K562 (cell line): Measurements from ENCODE around the gene ASB6. TPM values are rescaled to one million over a fixed set of nuclear protein-coding genes. Genes with fewer than 3 reads are reported as not detected.

Source experiments
- ATAC-seq: fragments of 200-7000 bp; cut with Tn5 transposase; 3 replicates; pipeline ENCODE4 v1.9.1; 2020; ENCODE audit warnings: moderate library complexity
- BruUV-seq: library from RNA; stranded (reverse); fragments of 400-500 nt; replicated peaks from 2 replicates; lab custom pipeline; 2021; lab: Mats Ljungman, UMichigan
- CTCF ChIA-PET: fragments of 300-600 bp; formaldehyde crosslinking; extraction: SDS; loops from one replicate; lab custom pipeline; 2021; ENCODE audit warnings: low intra/inter-chr PET ratio; lab: Yijun Ruan, JAX
- POLR2A ChIA-PET: fragments of 300-600, 350-650 bp; sonication (Branson Sonifier 250); formaldehyde crosslinking; extraction: SDS; loops from one replicate; lab custom pipeline; 2021; ENCODE audit warnings: antibody characterized with exemption, inconsistent platforms; lab: Yijun Ruan, JAX
- DNase-seq, 4 experiments: peaks; one replicate each; pipeline versions ENCODE4 v3.0.0 to v3.0.0-alpha.2; 2011 to 2018; ENCODE audit warnings: low spot score in 3 of 4, mixed read lengths in 3 of 4; ENCODE audit errors: extremely low read depth in 1 of 4
- FAIRE-seq: peaks from 2 replicates; lab custom pipeline; 2011; peaks lifted over from hg19 to GRCh38; lab: Jason Lieb, UNC
- H2AFZ ChIP-seq: 2 replicates; pipeline ENCODE4 v1.6.0; 2011; ENCODE audit warnings: low read depth, low read length, control low read depth, inconsistent platforms
- H3K27ac ChIP-seq: fragments of 200-600 bp; 3 replicates; pipeline ENCODE4 v1.8.0; 2011; ENCODE audit warnings: low read depth, mild to moderate bottlenecking, control low read depth, inconsistent platforms, low read length, moderate library complexity, mixed read lengths; ENCODE audit errors: extremely low read depth
- H3K27me3 ChIP-seq, 2 experiments: fragments of 300-600 bp in 1 of 2; 2 replicates in 1 of 2; 3 replicates in 1 of 2; pipeline versions ENCODE4 v1.6.0 to v1.8.0; 2011; ENCODE audit warnings: inconsistent platforms in 2 of 2, low read length in 2 of 2, mild to moderate bottlenecking in 1 of 2, mixed read lengths in 1 of 2, moderate library complexity in 1 of 2; ENCODE audit not compliant: control insufficient read depth in 2 of 2, insufficient read depth in 2 of 2
- H3K36me3 ChIP-seq: fragments of 300-600 bp; 3 replicates; pipeline ENCODE4 v1.8.0; 2011; ENCODE audit warnings: mild to moderate bottlenecking, low read length, inconsistent platforms; ENCODE audit not compliant: control insufficient read depth, insufficient read depth
- H3K4me1 ChIP-seq, 2 experiments: fragments of 200-600 bp in 1 of 2; replicated peaks in 1 of 2; 2 replicates in 1 of 2; 3 replicates in 1 of 2; pipeline versions ENCODE4 v1.5.1 to v1.8.0; 2011; ENCODE audit warnings: inconsistent platforms in 2 of 2, low read length in 2 of 2, mild to moderate bottlenecking in 1 of 2, mixed read lengths in 1 of 2, moderate library complexity in 1 of 2; ENCODE audit not compliant: control insufficient read depth in 2 of 2, insufficient read depth in 2 of 2
- H3K4me2 ChIP-seq: 2 replicates; pipeline ENCODE4 v1.6.1; 2011; ENCODE audit warnings: low read length, control low read depth, inconsistent platforms, mixed read lengths; ENCODE audit not compliant: insufficient read depth
- H3K4me3 ChIP-seq: fragments of 200-600 bp; sonication (generic), shearing (Covaris generic); 2 replicates; pipeline ENCODE4 v1.5.1; 2016; ENCODE audit warnings: control low read depth, inconsistent platforms
- H3K79me2 ChIP-seq: fragments of 200-600 bp; 3 replicates; pipeline ENCODE4 v1.8.0; 2011; ENCODE audit warnings: low read length, inconsistent platforms; ENCODE audit not compliant: control insufficient read depth, insufficient read depth
- H3K9ac ChIP-seq, 2 experiments: 2 replicates each; pipeline versions ENCODE4 v1.6.0 to v1.6.1; 2011; ENCODE audit warnings: low read depth in 2 of 2, low read length in 2 of 2, control low read depth in 1 of 2, inconsistent platforms in 1 of 2, mild to moderate bottlenecking in 1 of 2, mixed read lengths in 1 of 2; ENCODE audit not compliant: insufficient read depth in 1 of 2
- H3K9me1 ChIP-seq: one replicate; pipeline ENCODE4 v1.6.0; 2011; ENCODE audit warnings: inconsistent platforms, mild to moderate bottlenecking, low read length, moderate library complexity; ENCODE audit not compliant: control insufficient read depth, insufficient read depth
- H3K9me3 ChIP-seq: replicated peaks from 2 replicates; pipeline ENCODE4 v1.5.1; 2011; ENCODE audit warnings: low read depth, low read length, inconsistent platforms; ENCODE audit not compliant: control insufficient read depth, insufficient read depth
- H4K20me1 ChIP-seq: replicated peaks from 2 replicates; pipeline ENCODE4 v1.6.1; 2011; ENCODE audit warnings: low read length, inconsistent platforms, mixed read lengths; ENCODE audit not compliant: control insufficient read depth, insufficient read depth
- ARNT ChIP-seq, 2 experiments: fragments of 450-650 bp; IDR thresholded peaks; 2 replicates each; pipeline ENCODE4 v1.6.1; 2016; ENCODE audit warnings: mild to moderate bottlenecking in 1 of 2
- ELF2 ChIP-seq: fragments of 250-450 bp; sonication (Bioruptor Pico); IDR thresholded peaks from 2 replicates; pipeline ENCODE4 v1.5.0; 2021; ENCODE audit warnings: mild to moderate bottlenecking
- HDAC1 ChIP-seq, 2 experiments: fragments of 450-650 bp; IDR thresholded peaks; 2 replicates each; pipeline ENCODE4 v1.6.1; 2016 to 2017; ENCODE audit warnings: inconsistent platforms in 1 of 2, mild to moderate bottlenecking in 1 of 2, moderate library complexity in 1 of 2
- KDM5B ChIP-seq: fragments of 200-600 bp; sonication (generic); IDR thresholded peaks from 2 replicates; pipeline ENCODE4 v1.6.1; 2012; ENCODE audit warnings: low read depth, mild to moderate bottlenecking, moderate library complexity, low read length, control low read depth, inconsistent platforms; ENCODE audit not compliant: insufficient replicate concordance
- KHSRP ChIP-seq: fragments of 450-650 bp; IDR thresholded peaks from 2 replicates; pipeline ENCODE4 v1.6.1; 2017
- L3MBTL2 ChIP-seq: fragments of 450-650 bp; IDR thresholded peaks from 2 replicates; pipeline ENCODE4 v1.6.1; 2016; ENCODE audit warnings: mild to moderate bottlenecking, moderate library complexity
- NFATC3 ChIP-seq: fragments of 450-650 bp; IDR thresholded peaks from 2 replicates; pipeline ENCODE4 v1.6.1; 2017; ENCODE audit warnings: mild to moderate bottlenecking
- PHF8 ChIP-seq: fragments of 200-600 bp; sonication (generic); IDR thresholded peaks from 2 replicates; pipeline ENCODE4 v1.6.1; 2012; ENCODE audit warnings: mixed run types, mild to moderate bottlenecking, inconsistent platforms, low read length, moderate library complexity, borderline replicate concordance
- SIN3A ChIP-seq, 2 experiments: fragments of 150-350 bp in 1 of 2; IDR thresholded peaks; 2 replicates each; pipeline ENCODE4 v1.6.1; 2011 to 2016; ENCODE audit warnings: borderline replicate concordance in 2 of 2, low read depth in 2 of 2, low read length in 2 of 2, mild to moderate bottlenecking in 2 of 2, moderate library complexity in 2 of 2; ENCODE audit not compliant: control insufficient read depth in 1 of 2
- SMAD1 ChIP-seq: fragments of 150-350 bp; IDR thresholded peaks from 2 replicates; pipeline ENCODE4 v1.6.1; 2014; ENCODE audit warnings: low read length, low read depth; ENCODE audit not compliant: partially characterized antibody
- TFAM ChIP-seq: fragments of 250-450 bp; sonication (Bioruptor Pico); conservative IDR thresholded peaks from 2 replicates; pipeline ENCODE4 v1.5.0; 2021; ENCODE audit warnings: mild to moderate bottlenecking, moderate library complexity
- XRCC5 ChIP-seq: fragments of 200-400 bp; formaldehyde crosslinking; IDR thresholded peaks from 2 replicates; pipeline ENCODE4 v1.6.1; 2017; ENCODE audit warnings: low read depth, mild to moderate bottlenecking, low read length
- ZBTB2 ChIP-seq: fragments of 450-650 bp; IDR thresholded peaks from 2 replicates; pipeline ENCODE4 v1.6.1; 2016; ENCODE audit warnings: antibody characterized with exemption
- ZNF253 ChIP-seq: fragments of 250-450 bp; sonication (Bioruptor Pico); conservative IDR thresholded peaks from 2 replicates; pipeline ENCODE4 v1.6.1; 2021; ENCODE audit warnings: mild to moderate bottlenecking
- ZNF75A ChIP-seq: fragments of 450-650 bp; formaldehyde crosslinking; IDR thresholded peaks from 2 replicates; pipeline ENCODE4 v1.4.0; 2020; ENCODE audit warnings: mild to moderate bottlenecking
- ZNF79 ChIP-seq: fragments of 250-450 bp; sonication (Bioruptor Pico); IDR thresholded peaks from 2 replicates; pipeline ENCODE4 v1.4.0; 2020; ENCODE audit warnings: low read depth, mild to moderate bottlenecking, moderate library complexity
- WGBS: fragments of 100-300 bp; shearing (Covaris generic); methylation state at CpG from one replicate; pipeline ENCODE4 v1.1.6; 2016; ENCODE audit warnings: low coverage, mixed read lengths; ENCODE audit not compliant: insufficient coverage; ENCODE audit errors: missing lambda C conversion rate; 5-methylcytosine and 5-hydroxymethylcytosine counted together
- in situ Hi-C: fragments of 300-500 bp; cut with MboI; formaldehyde crosslinking; loops from 4 replicates; pipeline ENCODE4 v1.15.0; 2018; ENCODE audit warnings: inconsistent platforms, mixed read lengths
- intact Hi-C: fragments of 100-400 bp; cut with micrococcal nuclease; formaldehyde crosslinking; loops from 2 replicates; pipeline ENCODE4 v1.14.2; 2022
- polyA plus RNA-seq, 8 experiments: library from polyadenylated mRNA; depleted of rRNA in 4 of 8; stranded (reverse) in 5 of 8; unstranded in 3 of 8; fragments of >200 nt; fragmentation: Nextera tagmentation in 2 of 8; fragmentation: Illumina TruSeq in 1 of 8; extraction: Ambion mirVana in 2 of 8; extraction: Trizol in 1 of 8; gene quantifications; 2 replicates each; pipeline versions ENCODE4 v1.2.1 to v1.2.3, GENCODE V29; 2011 to 2014; ENCODE audit warnings: inconsistent platforms in 1 of 8, missing spikeins in 1 of 8
- total RNA-seq, 7 experiments: library from RNA; depleted of rRNA in 6 of 7; stranded (reverse); fragments of >200 nt in 6 of 7; fragmentation: Illumina TruSeq in 2 of 7; extraction: Trizol in 2 of 7; gene quantifications; 2 replicates each; pipeline versions ENCODE4 v1.2.1 to v1.2.3, GENCODE V29; 2011 to 2021; ENCODE audit warnings: low replicate concordance in 1 of 7
- TF ChIP-seq, protein P1 (sequence below): fragments of 450-650 bp; conservative IDR thresholded peaks from 2 replicates; pipeline ENCODE4 v1.6.1; 2016; ENCODE audit warnings: missing genetic modification characterization, low read depth, mild to moderate bottlenecking, missing compliant biosample characterization, moderate library complexity
- TF ChIP-seq, protein P2 (sequence below): fragments of 450-650 bp; formaldehyde crosslinking; IDR thresholded peaks from 2 replicates; pipeline ENCODE4 v1.4.0; 2020; ENCODE audit warnings: mild to moderate bottlenecking, moderate library complexity

ASB6 gene
- total and polyA plus RNA-seq, 9 of the 15 experiments (the other 6 are each of a cell fraction or from before 2014, with no cell fraction given): 0.92 to 17.8 (median 11.3) TPM

GRCh38 chr9:129626625-129627284 is 15.2 kb downstream of the ASB6 start:
- POLR2A ChIA-PET: interaction anchor here (0.5 to 2.4 kb wide), 8 partner anchors 10 to 619 kb away, joined by 3 to 11 read pairs (median 4); no protein-coding TSS in a partner anchor
- intact Hi-C loops (no loop called here), in situ Hi-C loops (no loop called here)
- H3K27me3 ChIP-seq: no peaks in the 10 kb centered on the region
- H3K9me1 ChIP-seq: no peaks in the 10 kb centered on the region
- peaks cover 46% of the 10 kb centered on the region for H4K20me1 ChIP-seq
- CTCF ChIA-PET: no interaction called here
- ATAC-seq: peak; percentile 25
- peak overlapping the region; percentile 87 for H3K27ac ChIP-seq
- peaks cover 58% of the 10 kb centered on the region for H3K79me2 ChIP-seq
- H3K9me3 ChIP-seq: no peaks in the 10 kb centered on the region
- peak overlapping the region; percentile 87 to 94 for H3K9ac ChIP-seq
- DNase-seq: no peak
- WGBS: under 1% methylated on average over 20 of the region's 20 CpGs
- BruUV-seq: no TSS peak
- H3K4me2 ChIP-seq: peak overlapping the region; percentile 94
- H3K4me3 ChIP-seq: peak overlapping the region; percentile 67
- H3K4me1 ChIP-seq: peaks cover 36 to 54% of the 10 kb centered on the region in 2 experiments
- H3K36me3 ChIP-seq: peaks cover 45% of the 10 kb centered on the region
- peak; percentile 62 for FAIRE-seq
- peak overlapping the region; percentile 82; the same call in 1 of the 2 replicates for H2AFZ ChIP-seq
- no peak for TF ChIP-seq PHF8
- TF ChIP-seq ZNF75A (CRISPR knock-in tag): no peak
- no peak for TF ChIP-seq KHSRP
- TF ChIP-seq ZNF79: no peak
- no peak for TF ChIP-seq ZBTB2
- no peak for TF ChIP-seq HDAC1 (IDR thresholded peaks at IDR 0.05)
- TF ChIP-seq SIN3A (IDR thresholded peaks at IDR 0.05; ENCODE audit: borderline replicate concordance in 2 of 2, control insufficient read depth in 1 of 2, low read depth in 2 of 2, low read length in 2 of 2): peak; percentile 10 to 62; a peak in 2 of 4 replicates
- peak; percentile 1 for TF ChIP-seq KDM5B
- no peak for TF ChIP-seq SMAD1
- TF ChIP-seq ARNT (IDR thresholded peaks at IDR 0.05): no peak
- no peak for TF ChIP-seq L3MBTL2
- no peak for TF ChIP-seq ELF2 (CRISPR knock-in tag)
- TF ChIP-seq TFAM: no peak
- TF ChIP-seq, protein P1, sequence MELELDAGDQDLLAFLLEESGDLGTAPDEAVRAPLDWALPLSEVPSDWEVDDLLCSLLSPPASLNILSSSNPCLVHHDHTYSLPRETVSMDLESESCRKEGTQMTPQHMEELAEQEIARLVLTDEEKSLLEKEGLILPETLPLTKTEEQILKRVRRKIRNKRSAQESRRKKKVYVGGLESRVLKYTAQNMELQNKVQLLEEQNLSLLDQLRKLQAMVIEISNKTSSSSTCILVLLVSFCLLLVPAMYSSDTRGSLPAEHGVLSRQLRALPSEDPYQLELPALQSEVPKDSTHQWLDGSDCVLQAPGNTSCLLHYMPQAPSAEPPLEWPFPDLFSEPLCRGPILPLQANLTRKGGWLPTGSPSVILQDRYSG (tag): no peak
- no peak for TF ChIP-seq NFATC3
- TF ChIP-seq XRCC5: 0 out of 2 replicates have a peak, but pooled peaks have one; percentile 48
- TF ChIP-seq ZNF253: no peak
- TF ChIP-seq, protein P2, sequence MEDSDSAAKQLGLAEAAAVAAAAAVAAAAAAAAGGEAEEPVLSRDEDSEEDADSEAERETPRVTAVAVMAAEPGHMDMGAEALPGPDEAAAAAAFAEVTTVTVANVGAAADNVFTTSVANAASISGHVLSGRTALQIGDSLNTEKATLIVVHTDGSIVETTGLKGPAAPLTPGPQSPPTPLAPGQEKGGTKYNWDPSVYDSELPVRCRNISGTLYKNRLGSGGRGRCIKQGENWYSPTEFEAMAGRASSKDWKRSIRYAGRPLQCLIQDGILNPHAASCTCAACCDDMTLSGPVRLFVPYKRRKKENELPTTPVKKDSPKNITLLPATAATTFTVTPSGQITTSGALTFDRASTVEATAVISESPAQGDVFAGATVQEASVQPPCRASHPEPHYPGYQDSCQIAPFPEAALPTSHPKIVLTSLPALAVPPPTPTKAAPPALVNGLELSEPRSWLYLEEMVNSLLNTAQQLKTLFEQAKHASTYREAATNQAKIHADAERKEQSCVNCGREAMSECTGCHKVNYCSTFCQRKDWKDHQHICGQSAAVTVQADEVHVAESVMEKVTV (CRISPR knock-in tag): no peak
